Astrocyte (in vitro differentiated cells and primary cell): ENCODE results near the gene CHST15. TPM values are rescaled to one million over a fixed set of nuclear protein-coding genes. Genes with fewer than 3 reads are reported as not detected.

Experiments
- DNase-seq: peaks from one replicate; pipeline ENCODE4 v3.0.0-alpha.2; 2010; ENCODE audit warnings: low read depth
- FAIRE-seq: peaks from 2 replicates; lab custom pipeline; 2011; peaks lifted over from hg19 to GRCh38; lab: Jason Lieb, UNC
- H2AFZ ChIP-seq: 2 replicates; pipeline ENCODE4 v1.6.0; 2012; ENCODE audit warnings: low read depth, low read length, inconsistent platforms
- H3K27ac ChIP-seq: 2 replicates; pipeline ENCODE4 v1.5.1; 2011; ENCODE audit warnings: low read depth, low read length, inconsistent platforms
- H3K27me3 ChIP-seq: 2 replicates; pipeline ENCODE4 v1.6.0; 2011; ENCODE audit warnings: low read length, inconsistent platforms; ENCODE audit not compliant: insufficient read depth
- H3K36me3 ChIP-seq: 2 replicates; pipeline ENCODE4 v1.5.1; 2011; ENCODE audit warnings: low read length, inconsistent platforms; ENCODE audit not compliant: insufficient read depth
- H3K4me1 ChIP-seq: 2 replicates; pipeline ENCODE4 v1.5.1; 2011; ENCODE audit warnings: low read length, inconsistent platforms; ENCODE audit not compliant: insufficient read depth
- H3K4me2 ChIP-seq: 2 replicates; pipeline ENCODE4 v1.6.0; 2012; ENCODE audit warnings: low read length, inconsistent platforms
- H3K4me3 ChIP-seq: 2 replicates; pipeline ENCODE4 v1.5.1; 2011; ENCODE audit warnings: low read depth, mild to moderate bottlenecking, low read length, inconsistent platforms; ENCODE audit not compliant: insufficient read depth
- H3K79me2 ChIP-seq: 2 replicates; pipeline ENCODE4 v1.6.0; 2012; ENCODE audit warnings: mild to moderate bottlenecking, low read length, inconsistent platforms; ENCODE audit not compliant: insufficient read depth
- H3K9ac ChIP-seq: 2 replicates; pipeline ENCODE4 v1.6.0; 2012; ENCODE audit warnings: mild to moderate bottlenecking, low read length, inconsistent platforms
- H3K9me3 ChIP-seq: 2 replicates; pipeline ENCODE4 v1.5.1; 2012; ENCODE audit warnings: low read depth, mild to moderate bottlenecking, low read length, inconsistent platforms; ENCODE audit not compliant: insufficient read depth
- H4K20me1 ChIP-seq: 2 replicates; pipeline ENCODE4 v1.6.0; 2012; ENCODE audit warnings: low read length, inconsistent platforms; ENCODE audit not compliant: insufficient read depth
- H3K27ac Mint-ChIP-seq: one replicate; pipeline ENCODE4 v1.8.0; 2021; ENCODE audit warnings: mild to moderate bottlenecking, mixed read lengths; ENCODE audit not compliant: unreplicated experiment
- H3K27me3 Mint-ChIP-seq: one replicate; pipeline ENCODE4 v1.8.0; 2021; ENCODE audit warnings: low read depth, mixed read lengths; ENCODE audit not compliant: unreplicated experiment
- H3K36me3 Mint-ChIP-seq: one replicate; pipeline ENCODE4 v1.8.0; 2021; ENCODE audit warnings: low read depth, mixed read lengths; ENCODE audit not compliant: unreplicated experiment
- H3K4me1 Mint-ChIP-seq: one replicate; pipeline ENCODE4 v1.8.0; 2021; ENCODE audit warnings: low read depth, mixed read lengths; ENCODE audit not compliant: unreplicated experiment
- H3K4me3 Mint-ChIP-seq: one replicate; pipeline ENCODE4 v1.8.0; 2021; ENCODE audit warnings: mild to moderate bottlenecking, moderate library complexity, mixed read lengths; ENCODE audit not compliant: unreplicated experiment
- H3K9me3 Mint-ChIP-seq: one replicate; pipeline ENCODE4 v1.8.0; 2021; ENCODE audit warnings: mild to moderate bottlenecking, mixed read lengths; ENCODE audit not compliant: unreplicated experiment
- CTCF ChIP-seq: IDR thresholded peaks from 2 replicates; pipeline ENCODE4 v1.5.1; 2011; ENCODE audit warnings: low read depth, mild to moderate bottlenecking, inconsistent platforms, low read length, moderate library complexity; ENCODE audit not compliant: insufficient read depth
- EZH2 ChIP-seq: IDR thresholded peaks from 2 replicates; pipeline ENCODE4 v1.6.1; 2012; ENCODE audit warnings: mild to moderate bottlenecking, low read length, inconsistent platforms; ENCODE audit not compliant: insufficient read depth
- total RNA-seq: library from RNA; stranded (reverse); gene quantifications from 2 replicates; pipeline ENCODE4 v1.2.1, GENCODE V29; 2021

CHST15 gene
- total RNA-seq, 1 donor from 2014 or later: 20.6 TPM

GRCh38 chr10:124090601-124091209, 2.7 kb downstream of the CHST15 start:
- Histone ChIP-seq H3K4me1 (peaks cover 19% of the 10 kb centered on the region), H3K4me2 (peak overlapping the region; percentile 90), H3K36me3 (no peaks in the 10 kb centered on the region), H3K27me3 (peaks cover 23% of the 10 kb centered on the region), H4K20me1 (peaks cover 56% of the 10 kb centered on the region), H3K9me3 (no peaks in the 10 kb centered on the region), H2AFZ (no peak overlapping the region), H3K9ac (no peak overlapping the region), H3K4me3 (no peak overlapping the region), H3K27ac (no peak overlapping the region), H3K79me2 (peaks cover 28% of the 10 kb centered on the region)
- Mint-ChIP-seq H3K27me3 (peaks cover 28% of the 10 kb centered on the region), H3K4me1 (peaks cover 15% of the 10 kb centered on the region), H3K36me3 (peaks cover 1% of the 10 kb centered on the region), H3K27ac (no peak overlapping the region), H3K9me3 (peaks cover 2% of the 10 kb centered on the region), H3K4me3 (peak overlapping the region; percentile 89)
- no peak for TF ChIP-seq EZH2
- no peak for TF ChIP-seq CTCF
- DNase-seq: no peak
- no peak for FAIRE-seq

GRCh38 chr10:124089859-124090258, 3.5 kb downstream of the CHST15 start:
- peaks cover 12% of the 10 kb centered on the region for H3K4me1 Mint-ChIP-seq

More at GRCh38 chr10:124089859-124090258, 3.5 kb downstream of the CHST15 start:
- H3K27ac ChIP-seq: no peak overlapping the region
- no peak overlapping the region for H3K4me2 ChIP-seq
- H3K9me3 ChIP-seq: no peaks in the 10 kb centered on the region
- H3K4me3 ChIP-seq: no peak overlapping the region
- peaks cover 19% of the 10 kb centered on the region for H3K4me1 ChIP-seq
- peaks cover 35% of the 10 kb centered on the region for H3K79me2 ChIP-seq
- H3K4me3 Mint-ChIP-seq: no peak overlapping the region
- peaks cover 29% of the 10 kb centered on the region for H3K27me3 Mint-ChIP-seq
- peaks cover 7% of the 10 kb centered on the region for H3K36me3 Mint-ChIP-seq
- H3K27ac Mint-ChIP-seq: no peak overlapping the region
- no peak for TF ChIP-seq EZH2
- no peak for TF ChIP-seq CTCF
- peaks cover 16% of the 10 kb centered on the region for H3K27me3 ChIP-seq
- peaks cover 64% of the 10 kb centered on the region for H4K20me1 ChIP-seq
- peaks cover 2% of the 10 kb centered on the region for H3K9me3 Mint-ChIP-seq
- FAIRE-seq (no peak), DNase-seq (no peak)
- no peak overlapping the region for H2AFZ ChIP-seq
- H3K36me3 ChIP-seq: no peaks in the 10 kb centered on the region
- no peak overlapping the region for H3K9ac ChIP-seq
